Inflammatory macrophage (primary cell): ENCODE results near the gene PATZ1.

Source experiments
- DNase-seq, 2 donors: peaks; one replicate each; pipeline ENCODE4 v3.0.0-alpha.2; 2020 to 2022

PATZ1 gene

GRCh38 chr22:31279327-31279669, 66.8 kb downstream of the PATZ1 start:
- no peak for DNase-seq

DNA sequence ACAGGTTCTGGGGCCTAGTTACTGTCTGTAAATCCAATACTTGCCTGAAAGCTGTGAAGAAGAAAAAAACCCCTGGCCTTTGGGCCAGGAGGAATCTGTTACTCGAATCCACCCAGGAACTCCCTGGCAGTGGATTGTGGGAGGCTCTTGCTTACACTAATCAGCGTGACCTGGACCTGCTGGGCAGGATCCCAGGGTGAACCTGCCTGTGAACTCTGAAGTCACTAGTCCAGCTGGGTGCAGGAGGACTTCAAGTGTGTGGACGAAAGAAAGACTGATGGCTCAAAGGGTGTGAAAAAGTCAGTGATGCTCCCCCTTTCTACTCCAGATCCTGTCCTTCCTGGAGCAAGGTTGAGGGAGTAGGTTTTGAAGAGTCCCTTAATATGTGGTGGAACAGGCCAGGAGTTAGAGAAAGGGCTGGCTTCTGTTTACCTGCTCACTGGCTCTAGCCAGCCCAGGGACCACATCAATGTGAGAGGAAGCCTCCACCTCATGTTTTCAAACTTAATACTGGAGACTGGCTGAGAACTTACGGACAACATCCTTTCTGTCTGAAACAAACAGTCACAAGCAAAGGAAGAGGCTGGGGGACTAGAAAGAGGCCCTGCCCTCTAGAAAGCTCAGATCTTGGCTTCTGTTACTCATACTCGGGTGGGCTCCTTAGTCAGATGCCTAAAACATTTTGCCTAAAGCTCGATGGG, 67.4 kb downstream of the PATZ1 start:
- DNase-seq, result no peak

DNA sequence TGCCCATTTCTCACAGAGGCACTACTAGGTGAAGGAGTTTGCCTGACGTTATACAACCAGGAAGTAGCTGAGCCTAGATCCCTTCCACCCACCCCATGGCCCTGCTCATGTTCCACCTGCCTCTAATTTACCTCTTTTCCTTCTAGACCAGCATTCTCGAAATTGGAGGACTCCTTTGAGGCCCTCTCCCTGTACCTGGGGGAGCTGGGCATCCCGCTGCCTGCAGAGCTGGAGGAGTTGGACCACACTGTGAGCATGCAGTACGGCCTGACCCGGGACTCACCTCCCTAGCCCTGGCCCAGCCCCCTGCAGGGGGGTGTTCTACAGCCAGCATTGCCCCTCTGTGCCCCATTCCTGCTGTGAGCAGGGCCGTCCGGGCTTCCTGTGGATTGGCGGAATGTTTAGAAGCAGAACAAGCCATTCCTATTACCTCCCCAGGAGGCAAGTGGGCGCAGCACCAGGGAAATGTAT, 68.0 kb downstream of the PATZ1 start:
- no peak for DNase-seq

DNA sequence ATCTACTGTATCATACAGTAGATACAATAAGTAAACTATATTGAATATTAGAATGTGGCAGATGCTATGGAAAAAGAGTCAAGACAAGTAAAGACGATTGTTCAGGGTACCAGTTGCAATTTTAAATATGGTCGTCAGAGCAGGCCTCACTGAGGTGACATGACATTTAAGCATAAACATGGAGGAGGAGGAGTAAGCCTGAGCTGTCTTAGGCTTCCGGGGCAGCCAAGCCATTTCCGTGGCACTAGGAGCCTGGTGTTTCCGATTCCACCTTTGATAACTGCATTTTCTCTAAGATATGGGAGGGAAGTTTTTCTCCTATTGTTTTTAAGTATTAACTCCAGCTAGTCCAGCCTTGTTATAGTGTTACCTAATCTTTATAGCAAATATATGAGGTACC, 68.4 kb downstream of the PATZ1 start:
- DNase-seq, result no peak

DNA sequence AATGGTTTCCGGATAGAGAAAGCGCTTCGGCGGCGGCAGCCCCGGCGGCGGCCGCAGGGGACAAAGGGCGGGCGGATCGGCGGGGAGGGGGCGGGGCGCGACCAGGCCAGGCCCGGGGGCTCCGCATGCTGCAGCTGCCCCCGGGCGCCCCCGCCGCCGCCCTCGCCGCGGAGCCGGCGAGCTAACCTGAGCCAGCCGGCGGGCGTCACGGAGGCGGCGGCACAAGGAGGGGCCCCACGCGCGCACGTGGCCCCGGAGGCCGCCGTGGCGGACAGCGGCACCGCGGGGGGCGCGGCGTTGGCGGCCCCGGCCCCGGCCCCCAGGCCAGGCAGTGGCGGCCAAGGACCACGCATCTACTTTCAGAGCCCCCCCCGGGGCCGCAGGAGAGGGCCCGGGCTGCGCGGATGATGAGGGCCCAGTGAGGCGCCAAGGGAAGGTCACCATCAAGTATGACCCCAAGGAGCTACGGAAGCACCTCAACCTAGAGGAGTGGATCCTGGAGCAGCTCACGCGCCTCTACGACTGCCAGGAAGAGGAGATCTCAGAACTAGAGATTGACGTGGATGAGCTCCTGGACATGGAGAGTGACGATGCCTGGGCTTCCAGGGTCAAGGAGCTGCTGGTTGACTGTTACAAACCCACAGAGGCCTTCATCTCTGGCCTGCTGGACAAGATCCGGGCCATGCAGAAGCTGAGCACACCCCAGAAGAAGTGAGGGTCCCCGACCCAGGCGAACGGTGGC, 69.5 kb downstream of the PATZ1 start:
- DNase-seq, result no peak
